ENCODE measurements around the gene HERPUD1.

HERPUD1 gene

DNA sequence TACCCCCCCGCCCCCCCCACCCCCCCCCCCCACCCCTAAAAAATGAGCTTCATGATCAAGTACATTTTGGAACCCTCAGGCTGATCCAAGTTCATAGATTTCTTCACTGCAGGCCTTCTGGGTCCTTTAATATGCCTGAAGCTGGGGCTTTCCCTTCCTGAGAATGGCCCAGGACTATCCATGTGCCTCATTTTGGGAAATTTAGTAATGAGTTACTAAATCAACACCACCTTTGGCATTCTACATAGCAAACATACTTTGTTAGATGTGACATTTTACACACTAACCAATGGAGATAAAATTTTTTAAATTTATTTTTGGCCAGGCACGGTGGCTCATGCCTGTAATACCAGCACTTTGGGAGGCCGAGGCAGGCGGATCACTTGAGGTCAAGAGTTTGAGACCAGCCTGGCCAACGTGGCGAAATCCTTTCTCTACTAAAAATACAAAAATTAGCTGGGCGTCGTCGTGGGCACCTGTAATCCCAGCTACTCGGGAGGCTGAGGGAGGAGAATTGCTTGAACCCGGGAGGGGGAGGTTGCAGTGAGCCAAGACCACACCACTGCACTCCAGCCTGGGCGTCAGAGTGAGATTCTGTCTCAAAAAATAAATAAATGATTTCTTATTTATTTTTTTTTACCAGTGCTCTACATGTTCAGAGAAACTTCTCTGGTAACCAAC is 14.0 kb downstream of the HERPUD1 start:
- no peak for TF ChIP-seq CTCF (IDR thresholded peaks at IDR 0.05; ENCODE audit: low read depth, low read length)
- DNase-seq (ENCODE audit: extremely low read depth, low read depth) = no peak

- no peak for DNase-seq (ENCODE audit: extremely low read depth, low read depth)
- TF ChIP-seq CTCF (IDR thresholded peaks at IDR 0.05; ENCODE audit: low read depth, low read length) = no peak
Observed at GRCh38 chr16:56946767-56947603, 15.0 kb downstream of the HERPUD1 start.

GRCh38 chr16:56947604-56947995 is 15.7 kb downstream of the HERPUD1 start:
- no peak for DNase-seq (ENCODE audit: extremely low read depth, low read depth)
- TF ChIP-seq CTCF (IDR thresholded peaks at IDR 0.05; ENCODE audit: low read depth, low read length) = no peak

DNA sequence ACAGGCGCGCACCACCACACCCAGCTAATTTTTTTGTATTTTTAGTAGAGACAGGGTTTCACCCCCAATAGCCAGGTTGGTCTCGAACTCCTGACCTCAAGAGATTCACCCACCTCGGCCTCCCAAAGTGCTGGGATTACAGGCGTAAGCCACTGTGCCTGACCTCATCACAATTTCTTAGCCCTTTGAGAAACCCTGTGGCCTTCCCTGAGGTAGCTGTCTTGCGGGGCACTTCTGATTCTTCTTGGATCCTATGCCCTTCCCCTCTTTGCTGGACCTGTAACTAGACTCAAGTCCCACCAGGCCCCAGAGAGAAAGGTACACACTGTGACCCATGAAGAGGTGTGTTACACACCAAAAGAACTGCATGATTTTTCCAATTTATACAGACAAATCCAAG is 16.3 kb downstream of the HERPUD1 start:
- no peak for TF ChIP-seq CTCF (IDR thresholded peaks at IDR 0.05; ENCODE audit: low read depth, low read length)
- no peak for DNase-seq (ENCODE audit: extremely low read depth, low read depth)

DNA sequence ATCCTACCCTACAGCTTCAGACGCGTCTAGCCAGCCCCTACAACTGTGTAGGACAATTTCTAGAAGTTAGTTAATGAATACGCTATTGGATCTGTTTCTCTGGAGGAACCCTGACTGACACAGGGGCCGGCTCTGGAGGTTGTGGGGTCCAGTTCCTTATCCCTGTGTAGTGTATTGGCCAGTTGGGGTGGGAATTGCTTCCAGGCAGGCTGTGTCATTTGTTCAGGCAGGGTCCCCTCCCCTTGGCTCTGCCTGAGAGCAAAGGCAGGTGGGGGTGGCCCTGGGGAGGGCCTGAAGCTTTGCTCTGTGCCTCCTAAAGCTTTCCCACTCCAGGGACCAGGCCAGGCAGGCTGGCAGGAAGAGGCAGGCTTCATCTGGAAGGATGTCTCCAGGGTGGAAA is 18.1 kb downstream of the HERPUD1 start:
- no peak for TF ChIP-seq CTCF (IDR thresholded peaks at IDR 0.05; ENCODE audit: low read depth, low read length)
- no peak for DNase-seq (ENCODE audit: extremely low read depth, low read depth)

GRCh38 chr16:56950455-56950854 is 18.5 kb downstream of the HERPUD1 start:
- no peak for DNase-seq (ENCODE audit: extremely low read depth, low read depth)
- TF ChIP-seq CTCF (IDR thresholded peaks at IDR 0.05; ENCODE audit: low read depth, low read length) = no peak
